IPS-NIHi7 (cell line): ENCODE measurements around the gene RNF180.
"Not testable (repeated sequence)": the region's sequence is repeated elsewhere in the genome, so short reads cannot be mapped to it uniquely, and the experiment has no call there.

ENCODE experiments used
- DNase-seq: peaks from one replicate; pipeline ENCODE4 v3.0.0; 2012; ENCODE audit warnings: mixed read lengths; ENCODE audit errors: extremely low spot score

The RNF180 gene

DNA sequence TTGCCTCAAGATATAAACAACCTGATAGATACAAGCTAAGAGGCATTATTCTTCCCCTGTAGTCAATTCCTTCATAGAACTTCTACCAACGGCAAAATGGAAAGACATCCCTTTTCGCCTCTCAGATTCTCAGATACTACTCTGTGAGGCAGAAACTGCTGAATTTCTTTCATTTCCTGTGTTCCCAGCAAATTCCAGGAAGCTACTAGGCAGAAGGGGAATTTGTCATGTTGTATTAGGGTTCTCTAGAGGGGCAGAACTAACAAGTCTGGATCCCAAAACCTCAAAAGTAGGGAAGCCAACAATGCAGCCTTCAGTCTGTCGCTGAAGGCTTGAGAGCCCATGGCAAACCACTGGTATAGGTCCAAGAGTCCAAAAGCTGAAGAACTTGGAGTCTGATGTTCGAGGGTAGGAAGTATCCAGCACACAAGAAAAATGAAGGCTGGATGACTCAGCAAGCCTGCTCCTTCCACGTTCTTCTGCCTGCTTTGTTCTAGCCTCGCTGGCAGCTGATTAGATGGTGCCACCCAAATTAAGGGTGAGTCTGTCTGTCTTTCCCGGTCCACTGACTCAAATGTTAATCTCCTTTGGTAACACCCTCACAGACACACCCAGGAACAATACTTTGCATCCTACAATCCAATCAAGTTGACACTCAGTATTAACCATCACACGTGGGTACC lies 15.2 kb downstream of the RNF180 start:
- no peak for DNase-seq

- DNase-seq: no peak
Measured at GRCh38 chr5:64181440-64181839, 15.8 kb downstream of the RNF180 start.

DNA sequence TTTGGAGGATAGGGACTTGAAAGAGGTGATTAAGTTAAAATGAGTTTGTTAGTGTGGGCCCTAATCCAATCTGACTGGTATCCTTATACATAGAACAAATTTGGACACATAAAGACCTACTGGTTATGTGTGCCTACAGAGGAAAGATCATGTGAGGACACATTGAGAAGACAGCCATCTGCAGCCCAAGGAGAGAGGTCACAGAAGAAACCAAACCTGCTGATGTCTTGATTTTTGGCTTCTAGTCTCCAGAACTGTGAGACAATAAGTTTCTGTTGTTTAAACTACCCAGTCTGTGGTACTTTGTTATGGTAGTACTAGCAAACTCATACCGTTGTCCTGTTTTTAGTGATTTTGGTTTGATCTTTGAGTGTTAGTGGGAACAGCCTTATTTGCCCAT lies 18.3 kb downstream of the RNF180 start:
- DNase-seq: no peak

- no peak for DNase-seq
Measured at GRCh38 chr5:64184832-64185231, 19.2 kb downstream of the RNF180 start.

- DNase-seq: no peak
Measured at GRCh38 chr5:64188776-64189175, 23.1 kb downstream of the RNF180 start.

DNA sequence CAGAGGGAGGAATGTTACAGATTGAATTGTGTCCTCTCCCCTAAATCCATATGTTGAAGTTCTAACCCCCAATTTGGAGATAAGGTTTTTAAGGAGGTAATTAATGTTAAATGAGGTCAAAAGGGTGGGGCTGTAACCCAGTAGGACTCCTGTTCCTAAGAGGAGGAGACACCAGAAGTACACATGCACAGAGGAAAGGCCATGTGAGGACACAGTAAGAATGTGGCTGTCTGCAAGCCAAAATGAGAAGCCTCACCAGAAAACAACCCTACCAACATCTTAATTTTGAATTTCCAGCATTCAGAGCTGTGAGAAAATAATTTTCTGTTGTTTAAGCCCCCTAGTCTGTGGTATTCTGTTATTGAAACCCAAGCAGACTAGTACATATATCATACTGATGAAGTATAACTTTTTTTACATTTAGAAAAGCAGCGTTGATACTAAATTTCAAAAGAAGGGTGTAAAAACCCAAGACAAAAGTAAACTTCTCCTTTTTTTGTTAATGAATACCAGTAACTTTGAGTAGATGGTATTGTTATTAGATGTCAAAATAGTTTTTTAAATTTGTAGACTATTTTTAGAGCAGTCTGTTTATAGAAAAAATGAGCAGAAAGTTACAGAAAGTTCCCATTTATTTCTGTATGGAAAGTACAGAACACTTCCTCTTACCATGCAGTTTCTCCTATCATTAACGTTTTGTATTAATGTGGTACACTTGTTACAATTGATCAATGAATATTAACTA lies 25.1 kb downstream of the RNF180 start:
- DNase-seq: no peak

DNA sequence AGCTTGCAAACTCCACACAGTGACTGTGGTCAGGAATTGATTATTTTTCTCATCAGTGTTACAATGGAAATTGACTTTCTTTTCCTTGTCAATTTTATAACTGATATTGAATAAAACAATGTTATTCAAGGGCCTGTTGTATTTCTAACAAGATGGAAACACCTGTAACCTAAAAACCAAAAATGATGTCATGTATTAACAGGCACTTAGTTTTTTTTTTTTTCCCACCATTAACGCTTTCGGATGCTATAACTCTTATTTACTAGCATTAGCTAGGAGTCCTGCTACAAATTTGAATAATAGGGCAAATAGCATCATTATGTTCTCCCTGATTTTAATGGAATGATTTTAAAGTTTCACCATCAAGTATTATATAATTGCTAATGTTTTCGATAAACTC lies 30.3 kb downstream of the RNF180 start:
- no peak for DNase-seq

- DNase-seq: no peak
Measured at GRCh38 chr5:64199425-64199824, 33.8 kb downstream of the RNF180 start.

- DNase-seq: no peak
Measured at GRCh38 chr5:64201996-64202395, 36.4 kb downstream of the RNF180 start.

DNA sequence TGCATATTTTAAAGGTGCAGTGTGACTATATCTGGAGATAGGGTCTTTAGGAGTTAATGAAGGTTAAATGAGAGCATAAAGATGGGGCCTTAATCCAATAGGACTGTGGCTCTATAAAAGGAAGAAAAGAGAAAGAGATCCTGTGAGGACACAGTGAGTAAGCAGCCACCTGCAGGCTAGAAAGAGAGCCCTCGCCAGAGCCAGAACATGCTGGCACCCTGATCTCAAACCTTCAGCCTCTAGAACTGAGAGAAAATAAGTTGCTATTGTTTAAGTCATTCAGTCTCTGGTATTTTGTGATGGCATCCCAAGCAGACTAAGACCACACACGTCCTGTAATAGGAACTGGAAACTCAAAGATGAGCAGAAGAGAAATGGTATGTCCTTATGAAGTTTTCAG lies 41.0 kb downstream of the RNF180 start:
- no peak for DNase-seq

- no peak for DNase-seq
Measured at GRCh38 chr5:64207978-64208377, 42.3 kb downstream of the RNF180 start.

GRCh38 chr5:64209353-64209752 lies 43.7 kb downstream of the RNF180 start:
- DNase-seq: no peak

DNA sequence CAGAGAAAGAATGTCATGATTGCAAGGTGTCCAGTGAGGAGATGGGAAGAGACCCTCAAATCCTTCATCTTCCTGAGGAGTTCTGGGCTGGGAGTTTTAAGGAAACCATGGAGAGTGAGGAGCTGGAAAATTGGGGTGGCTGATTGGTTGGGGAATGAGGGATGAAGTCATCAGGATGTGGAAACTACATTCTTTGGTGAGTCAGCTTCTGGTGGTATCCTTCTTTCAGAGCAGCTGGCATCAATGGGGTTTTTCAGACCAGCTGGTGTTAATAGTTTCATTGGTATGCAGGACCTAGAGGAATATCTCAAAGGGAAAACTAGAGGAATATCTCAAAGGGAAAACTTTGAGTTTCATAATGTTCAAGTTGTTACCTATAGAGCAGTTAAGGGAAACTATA lies 45.2 kb downstream of the RNF180 start:
- DNase-seq: no peak

DNA sequence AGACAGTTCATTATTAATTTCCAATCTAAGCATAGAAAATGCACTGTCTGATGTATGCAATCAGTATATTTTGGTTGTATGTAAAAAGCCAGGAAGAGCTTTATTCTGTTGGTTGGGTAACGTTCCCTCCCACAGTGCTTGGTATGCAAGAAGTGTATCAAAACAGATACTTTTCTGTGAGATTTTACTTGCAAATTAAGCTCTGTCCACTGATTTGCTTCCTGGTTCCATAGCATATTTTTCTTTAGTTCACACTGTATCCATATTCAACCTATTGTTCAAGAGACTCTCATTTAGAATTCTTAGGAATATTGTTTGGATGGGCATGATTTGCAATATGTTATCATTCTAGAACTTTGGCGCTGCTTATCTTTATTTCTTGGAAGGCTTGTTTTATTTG lies 47.4 kb downstream of the RNF180 start:
- DNase-seq: no peak

GRCh38 chr5:64213531-64213930 lies 47.9 kb downstream of the RNF180 start:
- DNase-seq: no peak

DNA sequence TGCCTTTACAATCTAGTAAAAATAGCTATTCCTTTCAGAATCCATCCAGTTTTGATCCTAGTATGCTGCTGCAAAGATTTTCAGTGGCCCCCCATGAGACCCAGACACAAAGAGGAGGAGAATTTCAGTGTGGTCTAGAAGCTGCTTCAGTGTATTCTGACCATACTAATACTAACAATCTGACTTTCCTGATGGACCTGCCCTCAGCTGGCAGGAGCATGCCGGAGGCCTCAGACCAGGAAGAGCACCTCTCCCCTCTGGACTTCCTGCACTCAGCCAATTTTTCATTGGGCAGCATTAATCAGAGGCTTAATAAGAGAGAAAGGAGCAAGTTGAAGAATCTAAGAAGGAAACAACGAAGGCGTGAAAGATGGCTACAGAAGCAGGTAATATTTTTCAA lies 48.5 kb downstream of the RNF180 start:
- no peak for DNase-seq

- no peak for DNase-seq
Measured at GRCh38 chr5:64221911-64222310, 56.3 kb downstream of the RNF180 start.

GRCh38 chr5:64225286-64225981 lies 59.8 kb downstream of the RNF180 start:
- not testable (repeated sequence) for DNase-seq

DNA sequence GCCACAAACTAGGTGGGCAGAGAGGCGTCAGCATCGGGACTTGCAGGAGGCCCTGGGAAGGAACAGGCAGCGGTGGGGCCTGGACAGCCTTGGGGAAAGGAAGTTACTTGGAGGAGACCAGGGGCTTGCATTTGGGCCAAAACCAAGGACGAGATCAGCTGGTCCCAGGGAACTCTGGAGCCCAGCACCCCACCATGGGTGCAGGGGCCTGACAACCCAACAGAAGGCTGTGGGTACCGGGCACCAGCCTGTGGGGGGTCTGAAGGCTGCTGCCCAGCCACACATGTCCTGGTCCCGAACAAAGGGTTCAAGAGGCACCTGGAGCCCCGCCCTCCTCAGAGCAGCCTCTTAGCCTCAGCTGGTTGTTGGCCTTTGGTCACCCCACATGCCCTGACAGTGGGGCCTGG lies 61.5 kb downstream of the RNF180 start:
- not testable (repeated sequence) for DNase-seq

DNA sequence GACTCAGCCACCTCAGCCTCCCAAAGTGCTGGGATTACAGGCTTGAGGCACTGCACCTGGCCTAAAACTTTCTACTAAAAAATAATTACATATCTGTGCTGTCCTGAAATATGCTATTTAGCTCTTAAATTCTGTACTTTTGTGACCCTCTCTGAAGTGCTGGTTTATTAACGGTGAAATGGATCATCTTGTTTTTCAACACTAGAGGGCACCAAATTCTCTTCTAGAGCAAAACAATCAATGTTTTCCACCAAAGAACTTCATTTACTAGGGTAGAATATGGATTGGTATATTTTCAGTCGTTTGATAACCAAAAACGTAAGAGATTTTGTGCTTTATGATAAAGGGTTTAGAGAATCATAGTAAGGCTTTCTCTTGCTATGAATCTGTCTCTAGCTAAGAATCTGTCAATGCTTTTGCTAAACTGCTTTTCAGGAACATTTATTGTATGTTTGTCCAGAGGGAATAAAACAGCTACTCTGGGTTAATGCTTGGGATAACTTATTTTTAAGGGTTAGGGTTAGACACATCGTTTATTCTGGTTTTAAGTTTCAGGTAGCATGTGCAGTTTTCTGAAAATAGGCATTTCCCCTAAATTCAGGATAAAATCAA lies 63.6 kb downstream of the RNF180 start:
- peak; percentile 49 for DNase-seq

DNA sequence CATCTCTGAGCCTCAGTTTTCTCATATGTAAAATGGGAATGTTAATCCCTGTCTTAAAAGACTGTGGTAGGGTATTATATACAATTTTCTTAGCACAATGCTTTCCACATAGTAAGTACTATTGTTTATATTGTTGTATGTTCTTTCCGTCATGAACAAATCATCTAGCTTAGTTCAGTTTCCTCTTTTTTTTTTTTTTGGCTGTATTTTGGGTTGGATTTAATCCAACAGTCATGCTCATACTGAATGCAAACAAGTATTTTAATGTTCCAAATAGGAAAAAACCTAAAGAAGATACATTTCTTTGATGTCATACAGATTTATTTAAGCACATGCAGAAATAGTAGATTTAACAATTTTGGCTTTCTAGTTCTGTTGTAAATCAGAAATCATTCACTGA lies 95.1 kb downstream of the RNF180 start:
- no peak for DNase-seq

GRCh38 chr5:64269164-64269563 lies 103.5 kb downstream of the RNF180 start:
- no peak for DNase-seq
